B cell (primary cell): ENCODE measurements around the gene COX8C. TPM values are rescaled to one million over a fixed set of nuclear protein-coding genes. Genes with fewer than 3 reads are reported as not detected.

ENCODE experiments used
- ATAC-seq: fragments of 200-7000 bp; cut with Tn5 transposase; one replicate; pipeline ENCODE4 v1.10.0; 2021; ENCODE audit warnings: low read depth, mild to moderate bottlenecking, moderate number of reproducible peaks, moderate library complexity
- CTCF ChIA-PET: fragments of 350-600 bp; sonication (Branson Sonifier 250); formaldehyde crosslinking; loops from one replicate; lab custom pipeline; 2021; ENCODE audit warnings: antibody characterized with exemption, inconsistent platforms; lab: Charles Lee
- POLR2A ChIA-PET: fragments of 350-600 bp; sonication (Branson Sonifier 250); formaldehyde crosslinking; loops from one replicate; lab custom pipeline; 2021; ENCODE audit warnings: antibody characterized with exemption; lab: Charles Lee
- DNase-seq: peaks from one replicate; pipeline ENCODE4 v3.0.0; 2013
- H2AFZ ChIP-seq: 2 replicates; pipeline ENCODE4 v1.6.1; 2012; ENCODE audit warnings: mild to moderate bottlenecking, low read depth, low read length; ENCODE audit not compliant: insufficient read depth, poor library complexity, severe bottlenecking
- H3K27ac ChIP-seq, 2 donors: 1 replicate in 1 of 2; 2 replicates in 1 of 2; pipeline ENCODE4 v1.5.1; 2012 to 2013; ENCODE audit warnings: low read length in 2 of 2, mild to moderate bottlenecking in 2 of 2, moderate library complexity in 1 of 2
- H3K27me3 ChIP-seq, 4 experiments: fragments of 200-600 bp in 1 of 4; sonication (generic) in 1 of 4; replicated peaks in 1 of 4; 1 replicate in 2 of 4; 2 replicates in 2 of 4; pipeline versions ENCODE4 v1.6.1 to v1.7.0; 2013 to 2016; ENCODE audit warnings: low read length in 3 of 4, mild to moderate bottlenecking in 2 of 4, mixed read lengths in 1 of 4, moderate library complexity in 1 of 4; ENCODE audit not compliant: insufficient read depth in 4 of 4, control insufficient read depth in 3 of 4; ENCODE audit errors: control extremely low read depth in 1 of 4
- H3K36me3 ChIP-seq, 2 experiments: replicated peaks in 1 of 2; 1 replicate in 1 of 2; 2 replicates in 1 of 2; pipeline versions ENCODE4 v1.6.1 to v1.7.1; 2013; ENCODE audit warnings: low read length in 1 of 2; ENCODE audit not compliant: insufficient read depth in 2 of 2, control insufficient read depth in 1 of 2; ENCODE audit errors: control extremely low read depth in 1 of 2, extremely low read depth in 1 of 2
- H3K4me1 ChIP-seq, 2 donors: fragments of 200-600 bp in 1 of 2; sonication (generic) in 1 of 2; 1 replicate in 1 of 2; 2 replicates in 1 of 2; pipeline versions ENCODE4 v1.5.1 to v1.6.1; 2013 to 2017; ENCODE audit warnings: low read length in 2 of 2; ENCODE audit not compliant: control insufficient read depth in 2 of 2, insufficient read depth in 2 of 2
- H3K4me2 ChIP-seq: replicated peaks from 2 replicates; pipeline ENCODE3; 2012; ENCODE audit warnings: mild to moderate bottlenecking, low read depth, low read length; ENCODE audit not compliant: poor library complexity, severe bottlenecking
- H3K4me3 ChIP-seq, 5 experiments: fragments of 200-600 bp in 1 of 5; sonication (generic) in 1 of 5; 1 replicate in 3 of 5; 2 replicates in 2 of 5; pipeline versions ENCODE4 v1.5.1 to v1.7.0; 2011 to 2016; ENCODE audit warnings: low read length in 4 of 5, mild to moderate bottlenecking in 4 of 5, low read depth in 2 of 5, control low read depth in 1 of 5, moderate library complexity in 1 of 5; ENCODE audit not compliant: insufficient read depth in 1 of 5; ENCODE audit errors: control extremely low read depth in 1 of 5, extremely low read depth in 1 of 5
- H3K79me2 ChIP-seq: fragments of 200-600 bp; sonication (generic); one replicate; pipeline ENCODE4 v1.6.0; 2016; ENCODE audit warnings: low read length; ENCODE audit not compliant: control insufficient read depth, insufficient read depth
- H3K9ac ChIP-seq: fragments of 200-600 bp; sonication (generic); 2 replicates; pipeline ENCODE4 v1.6.1; 2017; ENCODE audit warnings: mild to moderate bottlenecking, low read length, moderate library complexity
- H3K9me3 ChIP-seq, 3 donors: one replicate each; pipeline versions ENCODE4 v1.6.1 to v1.7.1; 2013; ENCODE audit warnings: low read length in 2 of 3; ENCODE audit not compliant: control insufficient read depth in 2 of 3, insufficient read depth in 1 of 3; ENCODE audit errors: control extremely low read depth in 1 of 3
- H4K20me1 ChIP-seq: 2 replicates; pipeline ENCODE4 v1.6.0; 2012; ENCODE audit warnings: mild to moderate bottlenecking, low read length; ENCODE audit not compliant: insufficient read depth, control insufficient read depth, poor library complexity, severe bottlenecking
- H3K27ac Mint-ChIP-seq: one replicate; pipeline ENCODE4 v1.8.0; 2021; ENCODE audit warnings: mixed read lengths
- H3K27me3 Mint-ChIP-seq: one replicate; pipeline ENCODE4 v1.8.0; 2021; ENCODE audit warnings: mixed read lengths
- H3K4me1 Mint-ChIP-seq: one replicate; pipeline ENCODE4 v1.8.0; 2021; ENCODE audit warnings: mixed read lengths
- H3K4me3 Mint-ChIP-seq: one replicate; pipeline ENCODE4 v1.8.0; 2021; ENCODE audit warnings: mixed read lengths
- H3K9me3 Mint-ChIP-seq: one replicate; pipeline ENCODE4 v1.8.0; 2022; ENCODE audit warnings: mixed read lengths; ENCODE audit not compliant: insufficient read depth
- EZH2 ChIP-seq: IDR thresholded peaks from 2 replicates; pipeline ENCODE4 v1.6.1; 2012; ENCODE audit warnings: borderline replicate concordance, low read depth, mild to moderate bottlenecking, moderate library complexity, low read length; ENCODE audit not compliant: insufficient read depth, poor library complexity, severe bottlenecking
- WGBS: methylation state at CpG from one replicate; pipeline ENCODE4 v1.1.5; 2013; ENCODE audit warnings: missing lambda C conversion rate; ENCODE audit not compliant: insufficient coverage; 5-methylcytosine and 5-hydroxymethylcytosine counted together
- intact Hi-C: fragments of 100-400 bp; cut with micrococcal nuclease; formaldehyde crosslinking; loops from one replicate; pipeline ENCODE4 v1.10.0; 2022
- polyA plus RNA-seq: library from polyadenylated mRNA; depleted of rRNA; stranded (reverse); fragments of >200 nt; gene quantifications from 2 replicates; pipeline ENCODE4 v1.2.3, GENCODE V29; 2012
- small RNA-seq: library from RNA; depleted of rRNA; stranded (forward); fragments of <200 nt; gene quantifications from one replicate; pipeline ENCODE3, GENCODE V24; 2012; ENCODE audit warnings: low replicate concordance, low read depth; ENCODE audit not compliant: insufficient read length
- total RNA-seq, 2 donors: library from RNA; stranded (reverse); fragments of 120-200 nt in 1 of 2; gene quantifications; 1 replicate in 1 of 2; 2 replicates in 1 of 2; pipeline versions ENCODE4 v1.2.3 to v1.2.4, GENCODE V29; 2013 to 2022
- TF ChIP-seq, protein P1 (sequence below): fragments of 200-600 bp; IDR thresholded peaks from one replicate; pipeline ENCODE4 v1.8.0; 2022; ENCODE audit warnings: antibody characterized with exemption, mild to moderate bottlenecking

COX8C gene
- total and polyA plus RNA-seq, 2 donors (not counting 1 experiment from before 2014, with no cell fraction given), result not detected

DNA sequence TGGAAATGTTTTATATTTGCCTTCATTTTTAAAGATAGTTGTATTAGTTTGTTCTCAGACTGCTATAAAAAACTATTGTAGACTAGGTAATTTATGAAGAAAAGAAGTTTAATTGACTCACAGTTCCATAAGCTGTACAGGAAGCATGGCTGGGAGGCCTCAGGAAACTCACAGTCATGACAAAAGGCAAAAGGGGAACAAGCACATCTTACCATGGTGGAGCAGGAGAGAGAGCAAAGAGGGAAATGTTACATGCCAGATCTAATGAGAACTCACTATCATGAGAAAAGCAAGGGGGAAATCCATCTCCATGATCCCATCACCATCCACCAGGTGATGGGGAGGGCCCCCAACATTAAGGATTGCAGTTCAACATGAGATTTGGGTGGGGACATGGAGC, 48.2 kb downstream of the COX8C start:
- H3K9ac ChIP-seq, result no peak overlapping the region
- H3K36me3 ChIP-seq, result no peaks in the 10 kb centered on the region
- H3K4me3 ChIP-seq, result no peak overlapping the region
- H3K4me2 ChIP-seq, result no peak overlapping the region
- ATAC-seq, result no peak
- Mint-ChIP-seq H3K9me3 (peaks cover 6% of the 10 kb centered on the region), H3K4me1 (peaks cover 4% of the 10 kb centered on the region), H3K27ac (no peak overlapping the region), H3K4me3 (no peak overlapping the region), H3K27me3 (no peaks in the 10 kb centered on the region)
- TF ChIP-seq, protein P1, sequence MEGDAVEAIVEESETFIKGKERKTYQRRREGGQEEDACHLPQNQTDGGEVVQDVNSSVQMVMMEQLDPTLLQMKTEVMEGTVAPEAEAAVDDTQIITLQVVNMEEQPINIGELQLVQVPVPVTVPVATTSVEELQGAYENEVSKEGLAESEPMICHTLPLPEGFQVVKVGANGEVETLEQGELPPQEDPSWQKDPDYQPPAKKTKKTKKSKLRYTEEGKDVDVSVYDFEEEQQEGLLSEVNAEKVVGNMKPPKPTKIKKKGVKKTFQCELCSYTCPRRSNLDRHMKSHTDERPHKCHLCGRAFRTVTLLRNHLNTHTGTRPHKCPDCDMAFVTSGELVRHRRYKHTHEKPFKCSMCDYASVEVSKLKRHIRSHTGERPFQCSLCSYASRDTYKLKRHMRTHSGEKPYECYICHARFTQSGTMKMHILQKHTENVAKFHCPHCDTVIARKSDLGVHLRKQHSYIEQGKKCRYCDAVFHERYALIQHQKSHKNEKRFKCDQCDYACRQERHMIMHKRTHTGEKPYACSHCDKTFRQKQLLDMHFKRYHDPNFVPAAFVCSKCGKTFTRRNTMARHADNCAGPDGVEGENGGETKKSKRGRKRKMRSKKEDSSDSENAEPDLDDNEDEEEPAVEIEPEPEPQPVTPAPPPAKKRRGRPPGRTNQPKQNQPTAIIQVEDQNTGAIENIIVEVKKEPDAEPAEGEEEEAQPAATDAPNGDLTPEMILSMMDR, result no peak
- no peak for TF ChIP-seq EZH2
- H3K27ac ChIP-seq, result no peak overlapping the region
- intact Hi-C loops, result no loop called here
- H3K9me3 ChIP-seq, result peaks cover 0 to 15% (median 6%) of the 10 kb centered on the region in 3 donors
- peaks cover 0 to 3% (median 0%) of the 10 kb centered on the region in 4 experiments for H3K27me3 ChIP-seq
- POLR2A ChIA-PET, result no interaction called here
- no peaks in the 10 kb centered on the region for H3K79me2 ChIP-seq
- CTCF ChIA-PET, result no interaction called here
- no peak for DNase-seq
- H3K4me1 ChIP-seq, result no peaks in the 10 kb centered on the region
- no peak overlapping the region for H2AFZ ChIP-seq
- H4K20me1 ChIP-seq, result no peaks in the 10 kb centered on the region

DNA sequence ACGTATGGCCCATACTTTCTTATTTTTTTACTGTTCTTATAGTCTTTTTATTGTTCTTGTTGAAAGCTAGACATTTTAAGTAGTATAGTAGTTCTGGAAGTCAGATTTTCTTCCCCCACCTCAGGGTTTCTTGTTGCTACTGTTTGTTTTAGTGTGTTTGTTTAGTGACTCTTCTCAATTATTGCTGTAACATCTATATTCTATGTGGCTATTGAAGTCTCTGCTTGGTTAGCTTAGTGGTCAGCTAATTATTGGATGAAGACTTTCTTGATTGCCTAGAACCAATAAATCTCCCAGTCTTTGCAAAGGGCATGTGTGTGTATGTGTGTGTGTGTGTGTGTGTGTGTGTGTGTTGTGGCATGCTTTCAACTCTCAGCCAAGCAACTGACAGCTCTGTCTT, 49.5 kb downstream of the COX8C start:
- H3K27me3 Mint-ChIP-seq, result peaks cover 4% of the 10 kb centered on the region
- DNase-seq (no peak), ATAC-seq (no peak)
- ChIA-PET CTCF (no interaction called here), POLR2A (no interaction called here)
- WGBS, result no CpG with 5 or more reads among the region's 1 CpG
- H4K20me1 ChIP-seq, result no peaks in the 10 kb centered on the region
- H3K9me3 ChIP-seq, result peaks cover 0 to 15% (median 6%) of the 10 kb centered on the region in 3 donors
- H3K9ac ChIP-seq, result no peak overlapping the region
- no peak overlapping the region for H3K4me3 Mint-ChIP-seq
- H3K9me3 Mint-ChIP-seq, result peaks cover 6% of the 10 kb centered on the region
- TF ChIP-seq, protein P1, result no peak
- no peak for TF ChIP-seq EZH2
- peaks cover 0 to 6% (median 0%) of the 10 kb centered on the region in 4 experiments for H3K27me3 ChIP-seq
- no peak overlapping the region for H3K27ac ChIP-seq
- no peak overlapping the region for H2AFZ ChIP-seq
- H3K36me3 ChIP-seq, result no peaks in the 10 kb centered on the region
- no peaks in the 10 kb centered on the region for H3K79me2 ChIP-seq
- H3K4me1 ChIP-seq, result no peaks in the 10 kb centered on the region
- no peak overlapping the region for H3K4me3 ChIP-seq
- intact Hi-C loops, result no loop called here
- H3K4me2 ChIP-seq, result no peak overlapping the region
- no peak overlapping the region for H3K27ac Mint-ChIP-seq
- H3K4me1 Mint-ChIP-seq, result peaks cover 4% of the 10 kb centered on the region

Small RNAs within 50 kb of the gene (small RNA-seq; reads per million reads assigned to genes)
- not detected for gene RF00019

Other genes with a start within 250 kb of the COX8C start
- 42.1 and 46.9 TPM in 2 replicates for gene ITPK1, start 231.3 kb upstream of the COX8C start, total RNA-seq
- 34.6 and 46.0 TPM in 2 replicates for gene ITPK1, start 231.3 kb upstream of the COX8C start, polyA plus RNA-seq
- 30.8 and 31.2 TPM in 2 replicates for gene MOAP1, start 162.3 kb upstream of the COX8C start, total RNA-seq
- 74.9 and 110 TPM in 2 replicates for gene MOAP1, start 162.3 kb upstream of the COX8C start, polyA plus RNA-seq
- 18.0 and 18.8 TPM in 2 replicates for gene LYSET, start 161.9 kb upstream of the COX8C start, total RNA-seq
- 8.2 and 11.1 TPM in 2 replicates for gene LYSET, start 161.9 kb upstream of the COX8C start, polyA plus RNA-seq
- 8.9 and 9.9 TPM in 2 replicates for gene GON7, start 140.1 kb upstream of the COX8C start, total RNA-seq
- 4.3 and 6.1 TPM in 2 replicates for gene GON7, start 140.1 kb upstream of the COX8C start, polyA plus RNA-seq
- gene UBR7, start 139.9 kb upstream of the COX8C start, total RNA-seq, result 17.3 and 19.1 TPM in 2 replicates
- 11.3 and 14.3 TPM in 2 replicates for gene UBR7, start 139.9 kb upstream of the COX8C start, polyA plus RNA-seq
- 48.6 and 49.0 TPM in 2 replicates for gene BTBD7, start 14.1 kb upstream of the COX8C start, total RNA-seq
- 8.1 and 9.1 TPM in 2 replicates for gene BTBD7, start 14.1 kb upstream of the COX8C start, polyA plus RNA-seq
- gene UNC79, start 83.8 kb downstream of the COX8C start, total RNA-seq, result 0.15 and 0.24 TPM in 2 replicates
- gene UNC79, start 83.8 kb downstream of the COX8C start, polyA plus RNA-seq, result 0.03 and 0.04 TPM in 2 replicates